ENCODE results near the gene HDC.

The HDC gene

GRCh38 chr15:50304836-50305235 is 39.3 kb upstream of the HDC start:
- no peaks in the 10 kb centered on the region for H3K27me3 ChIP-seq (ENCODE audit: low read length)
- H3K4me2 ChIP-seq (ENCODE audit: low read depth, low read length, poor library complexity, severe bottlenecking), result no peak overlapping the region
- H2AFZ ChIP-seq (ENCODE audit: low read depth, low read length, severe bottlenecking), result no peak overlapping the region
- H3K79me2 ChIP-seq (ENCODE audit: insufficient read depth, low read length), result peaks cover 7% of the 10 kb centered on the region; the same call in 1 of the 2 replicates
- TF ChIP-seq CTCF (IDR thresholded peaks at IDR 0.05; ENCODE audit: insufficient read depth, low read length, poor library complexity, severe bottlenecking), result no peak
- TF ChIP-seq EZH2phosphoT487 (conservative IDR thresholded peaks at IDR 0.05; ENCODE audit: low read length), result no peak
- H3K4me3 ChIP-seq (ENCODE audit: insufficient read depth, low read length, poor library complexity, severe bottlenecking), result no peak overlapping the region
- no peak overlapping the region for H3K27ac ChIP-seq (ENCODE audit: low read depth, low read length)
- H3K9me2 ChIP-seq (replicated peaks; ENCODE audit: insufficient read depth, low read length), result no peaks in the 10 kb centered on the region
- peaks cover 8% of the 10 kb centered on the region; the same call in 1 of the 2 replicates for H3K9me3 ChIP-seq (ENCODE audit: insufficient read depth, low read length)
- no peaks in the 10 kb centered on the region; the same call in 1 of the 2 replicates for H3F3A ChIP-seq (ENCODE audit: insufficient read depth)
- no peak overlapping the region for H3K9ac ChIP-seq (ENCODE audit: low read length)
- no peaks in the 10 kb centered on the region for H4K20me1 ChIP-seq (ENCODE audit: low read depth, low read length)
- peaks cover 34% of the 10 kb centered on the region for H3K36me3 ChIP-seq (ENCODE audit: low read length)

DNA sequence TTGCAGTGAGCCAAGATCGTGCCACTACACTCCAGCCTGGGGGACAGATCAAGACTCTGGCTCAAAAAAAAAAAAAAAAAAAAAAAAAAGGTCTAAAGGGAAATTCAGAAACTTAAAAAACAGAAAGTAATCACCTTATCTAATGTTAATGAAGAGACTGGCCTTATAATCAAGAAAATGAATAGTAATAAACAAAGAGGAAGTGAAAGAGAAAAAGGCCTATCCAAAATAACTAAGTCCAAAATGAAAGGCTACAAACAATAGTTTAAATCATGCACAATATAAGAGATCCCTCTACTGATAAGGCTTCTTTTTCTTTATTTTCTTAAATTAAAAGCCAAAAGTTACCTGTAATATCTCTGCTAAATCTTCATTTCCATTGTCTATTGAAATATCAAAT is 37.1 kb upstream of the HDC start:
- TF ChIP-seq EZH2phosphoT487 (conservative IDR thresholded peaks at IDR 0.05; ENCODE audit: low read length) (no peak), CTCF (IDR thresholded peaks at IDR 0.05; ENCODE audit: insufficient read depth, low read length, poor library complexity, severe bottlenecking) (no peak)
- H3K9me2 ChIP-seq (replicated peaks; ENCODE audit: insufficient read depth, low read length), result no peaks in the 10 kb centered on the region
- no peak overlapping the region for H2AFZ ChIP-seq (ENCODE audit: low read depth, low read length, severe bottlenecking)
- H3F3A ChIP-seq (ENCODE audit: insufficient read depth), result no peaks in the 10 kb centered on the region; the same call in 1 of the 2 replicates
- H3K9me3 ChIP-seq (ENCODE audit: insufficient read depth, low read length), result no peaks in the 10 kb centered on the region
- no peak overlapping the region for H3K27ac ChIP-seq (ENCODE audit: low read depth, low read length)
- H3K79me2 ChIP-seq (ENCODE audit: insufficient read depth, low read length), result no peaks in the 10 kb centered on the region
- no peak overlapping the region for H3K4me2 ChIP-seq (ENCODE audit: low read depth, low read length, poor library complexity, severe bottlenecking)
- H3K27me3 ChIP-seq (ENCODE audit: low read length), result no peaks in the 10 kb centered on the region
- no peak overlapping the region for H3K9ac ChIP-seq (ENCODE audit: low read length)
- no peaks in the 10 kb centered on the region for H4K20me1 ChIP-seq (ENCODE audit: low read depth, low read length)
- peaks cover 15% of the 10 kb centered on the region for H3K36me3 ChIP-seq (ENCODE audit: low read length)
- no peak overlapping the region for H3K4me3 ChIP-seq (ENCODE audit: insufficient read depth, low read length, poor library complexity, severe bottlenecking)

DNA sequence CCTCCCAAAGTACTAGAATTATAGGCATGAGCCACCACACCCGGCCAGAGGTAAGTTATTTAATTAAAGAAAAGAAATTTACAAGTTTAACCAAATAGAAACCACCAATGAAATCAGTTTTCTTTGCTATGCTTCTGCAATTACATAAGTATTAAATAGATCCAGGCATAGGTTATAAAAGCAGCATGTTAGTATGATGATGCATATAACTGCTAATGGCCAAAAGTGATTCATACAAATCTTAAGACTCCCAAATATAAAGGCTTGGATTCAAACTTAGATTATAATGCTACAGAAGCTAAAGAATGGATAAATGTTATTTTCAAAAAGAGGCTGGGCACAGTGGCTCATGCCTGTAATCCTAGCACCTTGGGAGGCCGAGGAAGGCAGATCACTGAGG is 32.8 kb upstream of the HDC start:
- TF ChIP-seq CTCF (IDR thresholded peaks at IDR 0.05; ENCODE audit: insufficient read depth, low read length, poor library complexity, severe bottlenecking) (no peak), EZH2phosphoT487 (conservative IDR thresholded peaks at IDR 0.05; ENCODE audit: low read length) (no peak)
- Histone ChIP-seq H3K9ac (ENCODE audit: low read length) (no peak overlapping the region), H2AFZ (ENCODE audit: low read depth, low read length, severe bottlenecking) (no peak overlapping the region), H3K4me3 (ENCODE audit: insufficient read depth, low read length, poor library complexity, severe bottlenecking) (no peak overlapping the region), H4K20me1 (ENCODE audit: low read depth, low read length) (no peaks in the 10 kb centered on the region), H3F3A (ENCODE audit: insufficient read depth) (no peaks in the 10 kb centered on the region), H3K4me2 (ENCODE audit: low read depth, low read length, poor library complexity, severe bottlenecking) (no peak overlapping the region), H3K27me3 (ENCODE audit: low read length) (no peaks in the 10 kb centered on the region), H3K27ac (ENCODE audit: low read depth, low read length) (no peak overlapping the region), H3K79me2 (ENCODE audit: insufficient read depth, low read length) (no peaks in the 10 kb centered on the region), H3K9me3 (ENCODE audit: insufficient read depth, low read length) (no peaks in the 10 kb centered on the region), H3K9me2 (replicated peaks; ENCODE audit: insufficient read depth, low read length) (no peaks in the 10 kb centered on the region), H3K36me3 (ENCODE audit: low read length) (peaks cover 14% of the 10 kb centered on the region; the same call in 1 of the 2 replicates)
